Measurements from ENCODE around the gene MPL.
"Not testable (repeated sequence)": the region's sequence is repeated elsewhere in the genome, so short reads cannot be mapped to it uniquely, and the experiment has no call there.

MPL gene

GRCh38 chr1:43358121-43358745 is 20.6 kb downstream of the MPL start:
- DNase-seq = no peak

DNA sequence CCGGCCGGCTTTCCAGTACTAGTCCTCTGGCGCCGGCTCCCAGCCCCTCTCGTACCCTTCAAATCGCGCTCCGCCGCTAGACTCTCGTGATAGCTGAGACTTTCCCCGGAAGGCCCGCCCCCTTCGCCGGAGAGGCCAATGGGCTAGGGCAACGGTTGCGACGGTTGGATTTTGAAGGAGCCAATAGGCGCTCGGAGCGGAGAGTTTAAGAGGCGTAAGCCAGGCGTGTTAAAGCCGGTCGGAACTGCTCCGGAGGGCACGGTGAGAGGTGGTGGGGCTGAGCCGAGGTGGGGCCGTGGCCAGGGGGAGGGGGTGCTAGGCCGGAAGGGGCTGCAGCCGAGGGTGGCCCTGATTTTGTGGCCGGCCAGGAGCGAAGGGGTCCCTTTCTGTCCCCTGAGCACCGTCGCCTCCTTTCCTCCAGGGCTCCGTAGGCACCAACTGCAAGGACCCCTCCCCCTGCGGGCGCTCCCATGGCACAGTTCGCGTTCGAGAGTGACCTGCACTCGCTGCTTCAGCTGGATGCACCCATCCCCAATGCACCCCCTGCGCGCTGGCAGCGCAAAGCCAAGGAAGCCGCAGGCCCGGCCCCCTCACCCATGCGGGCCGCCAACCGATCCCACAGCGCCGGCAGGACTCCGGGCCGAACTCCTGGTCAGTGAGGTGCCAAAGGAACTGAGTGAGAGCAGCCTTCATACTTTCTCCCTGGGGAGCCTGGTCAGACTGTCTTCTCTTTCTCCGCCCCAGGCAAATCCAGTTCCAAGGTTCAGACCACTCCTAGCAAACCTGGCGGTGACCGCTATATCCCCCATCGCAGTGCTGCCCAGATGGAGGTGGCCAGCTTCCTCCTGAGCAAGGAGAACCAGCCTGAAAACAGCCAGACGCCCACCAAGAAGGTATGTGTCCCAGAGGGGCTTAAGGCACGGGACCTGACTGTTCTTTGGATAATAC is 21.4 kb downstream of the MPL start, which contains the start of gene CDC20:
Gene CDC20 (plus strand): TSS at position 236 of the 948 bp plus-strand sequence. CDS start 235 bp downstream, at position 471.
- peak; percentile 94 for DNase-seq

DNA sequence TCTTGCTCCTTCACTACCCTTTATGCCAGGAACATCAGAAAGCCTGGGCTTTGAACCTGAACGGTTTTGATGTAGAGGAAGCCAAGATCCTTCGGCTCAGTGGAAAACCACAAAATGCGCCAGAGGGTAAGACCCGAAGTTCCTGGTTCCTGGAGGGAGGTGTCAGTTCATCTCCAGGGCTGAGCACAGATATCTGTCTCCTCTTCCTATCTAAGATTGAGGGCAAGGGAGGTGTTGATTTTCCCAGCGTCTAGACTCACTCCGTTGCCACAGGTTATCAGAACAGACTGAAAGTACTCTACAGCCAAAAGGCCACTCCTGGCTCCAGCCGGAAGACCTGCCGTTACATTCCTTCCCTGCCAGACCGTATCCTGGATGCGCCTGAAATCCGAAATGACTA is 22.1 kb downstream of the MPL start:
- DNase-seq = no peak

DNA sequence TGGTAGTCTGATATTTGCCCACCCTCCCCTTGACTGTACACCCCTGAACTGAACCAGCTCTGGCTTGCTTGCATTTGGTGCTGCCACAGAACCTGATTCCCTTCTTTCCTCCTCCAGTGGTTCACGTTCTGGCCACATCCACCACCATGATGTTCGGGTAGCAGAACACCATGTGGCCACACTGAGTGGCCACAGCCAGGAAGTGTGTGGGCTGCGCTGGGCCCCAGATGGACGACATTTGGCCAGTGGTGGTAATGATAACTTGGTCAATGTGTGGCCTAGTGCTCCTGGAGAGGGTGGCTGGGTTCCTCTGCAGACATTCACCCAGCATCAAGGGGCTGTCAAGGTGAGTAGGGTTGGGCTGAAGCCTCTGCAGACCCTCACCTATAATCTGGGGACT is 23.0 kb downstream of the MPL start:
- no peak for DNase-seq

DNA sequence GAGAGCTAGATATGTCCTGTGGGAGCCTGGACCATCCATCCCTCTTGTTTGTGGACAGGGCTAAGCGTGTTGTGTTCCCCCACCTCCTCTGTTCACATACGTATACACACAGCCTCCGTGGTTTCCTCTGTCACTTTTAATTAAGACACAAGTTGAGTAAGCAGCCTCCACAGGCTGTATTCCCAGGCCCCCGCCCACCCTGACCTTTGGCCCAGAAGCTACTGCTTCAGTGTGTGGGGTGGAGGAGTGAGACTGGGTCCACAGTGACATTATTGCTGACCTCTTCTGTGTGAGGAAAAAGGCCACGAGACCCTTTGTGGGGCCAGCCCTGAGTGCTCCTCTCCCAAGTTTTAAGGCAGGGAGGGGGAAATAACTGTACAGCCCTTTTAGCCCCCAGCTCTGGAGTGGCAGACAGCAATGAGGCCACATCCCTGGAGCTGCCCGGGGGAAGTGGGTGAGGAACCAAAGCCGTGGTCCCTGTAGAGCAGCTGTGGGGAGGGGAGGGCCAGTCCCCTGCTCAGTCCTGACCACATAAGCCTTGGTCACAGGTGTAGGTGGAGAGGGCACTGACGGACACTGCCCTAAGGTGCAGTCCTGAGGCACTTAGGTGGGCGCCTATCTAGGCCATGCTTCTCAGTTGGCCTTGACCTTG is 25.8 kb downstream of the MPL start:
- no peak for DNase-seq

- DNase-seq = no peak
Measured at GRCh38 chr1:43363935-43364525, 26.4 kb downstream of the MPL start.

GRCh38 chr1:43365678-43366077 is 28.1 kb downstream of the MPL start:
- no peak for DNase-seq

DNA sequence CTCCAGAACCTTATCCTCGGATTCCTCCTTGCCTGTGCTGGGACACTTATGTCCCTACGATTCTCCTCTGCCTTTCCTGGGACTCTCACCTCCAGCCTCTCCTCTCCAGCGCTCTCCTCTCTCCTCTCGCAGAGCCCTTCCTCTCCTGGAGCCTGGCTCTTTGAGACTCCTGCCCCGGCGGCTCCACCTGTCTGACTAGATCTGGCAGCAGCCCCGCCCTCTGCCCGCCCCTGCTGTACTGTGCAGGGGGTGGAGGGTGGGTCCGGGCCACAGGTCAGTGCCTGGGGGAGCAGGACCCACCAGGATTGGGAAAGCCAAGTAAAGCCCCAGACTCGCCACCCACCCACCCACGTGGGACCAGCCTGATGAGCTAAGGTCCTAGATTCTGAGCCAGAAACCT is 28.6 kb downstream of the MPL start:
- DNase-seq = no peak

GRCh38 chr1:43366601-43367025 is 29.0 kb downstream of the MPL start:
- no peak for DNase-seq

GRCh38 chr1:43367026-43367903 is 29.6 kb downstream of the MPL start:
- peak; percentile 20 for DNase-seq

DNA sequence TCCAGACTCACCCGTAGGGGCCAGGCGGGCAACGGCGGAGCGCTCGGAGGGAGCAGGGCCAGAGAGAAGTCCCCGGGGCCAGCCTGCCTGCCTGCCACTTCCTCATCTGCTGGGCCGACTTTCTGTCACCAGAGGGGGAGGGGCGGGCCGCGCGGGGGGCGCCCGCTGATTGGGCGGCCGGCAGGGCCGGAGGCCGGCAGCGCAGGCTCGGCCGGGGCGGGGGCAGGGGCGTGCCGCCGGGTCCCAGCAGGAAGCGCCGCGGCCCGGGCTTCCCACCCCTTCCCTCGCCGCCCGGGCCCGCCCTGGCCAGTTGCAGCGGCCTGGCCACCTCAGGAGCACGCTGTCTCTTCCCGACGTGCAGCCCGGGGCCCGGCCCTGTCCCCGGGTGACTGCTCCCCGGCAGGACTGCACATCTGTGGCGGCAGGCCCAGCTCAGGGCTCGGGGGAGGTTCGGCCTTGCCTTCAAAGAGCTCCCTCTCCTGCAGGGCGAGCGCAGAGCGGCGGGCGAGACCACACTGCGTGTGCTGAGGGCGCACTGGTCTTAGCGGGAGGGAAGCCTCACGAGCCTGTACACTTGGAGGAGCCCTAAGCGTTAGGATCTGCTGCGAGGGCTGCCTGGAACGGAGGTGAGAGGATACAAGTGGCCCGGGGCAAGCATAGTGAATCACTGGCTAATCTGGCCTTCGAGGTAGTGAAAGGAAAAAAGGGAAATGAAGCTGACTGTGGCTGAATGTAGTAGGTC is 30.5 kb downstream of the MPL start, which contains the start of gene ELOVL1:
Gene ELOVL1 (minus strand): TSS at position 108 of the 742 bp plus-strand sequence. CDS start 2,402 bp downstream, outside the sequence.
- peak; percentile 88 for DNase-seq

- DNase-seq = no peak
Measured at GRCh38 chr1:43368646-43369020, 31.0 kb downstream of the MPL start.

- not testable (repeated sequence) for DNase-seq
Measured at GRCh38 chr1:43369779-43370178, 32.2 kb downstream of the MPL start.

- no peak for DNase-seq
Measured at GRCh38 chr1:43370564-43370963, 32.9 kb downstream of the MPL start.

DNA sequence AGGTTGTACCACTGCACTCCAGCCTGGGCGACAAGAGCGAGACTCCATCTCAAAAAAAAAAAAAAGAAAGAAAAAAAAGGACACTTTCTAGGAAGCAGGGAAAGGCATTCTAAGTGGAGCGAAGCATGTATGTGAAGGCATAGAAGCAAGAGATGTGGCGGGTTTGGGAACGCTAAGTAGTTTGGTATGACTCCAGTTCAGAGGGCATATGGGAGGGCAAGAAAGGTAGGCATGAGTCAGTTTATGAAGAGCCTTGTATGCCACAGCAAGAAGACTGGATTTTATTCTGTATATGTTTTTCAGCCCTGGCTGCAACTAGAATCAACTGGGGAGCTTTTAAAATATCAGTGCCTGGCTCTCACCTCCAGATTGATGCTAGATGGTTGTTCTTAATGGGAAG is 34.6 kb downstream of the MPL start:
- no peak for DNase-seq

DNA sequence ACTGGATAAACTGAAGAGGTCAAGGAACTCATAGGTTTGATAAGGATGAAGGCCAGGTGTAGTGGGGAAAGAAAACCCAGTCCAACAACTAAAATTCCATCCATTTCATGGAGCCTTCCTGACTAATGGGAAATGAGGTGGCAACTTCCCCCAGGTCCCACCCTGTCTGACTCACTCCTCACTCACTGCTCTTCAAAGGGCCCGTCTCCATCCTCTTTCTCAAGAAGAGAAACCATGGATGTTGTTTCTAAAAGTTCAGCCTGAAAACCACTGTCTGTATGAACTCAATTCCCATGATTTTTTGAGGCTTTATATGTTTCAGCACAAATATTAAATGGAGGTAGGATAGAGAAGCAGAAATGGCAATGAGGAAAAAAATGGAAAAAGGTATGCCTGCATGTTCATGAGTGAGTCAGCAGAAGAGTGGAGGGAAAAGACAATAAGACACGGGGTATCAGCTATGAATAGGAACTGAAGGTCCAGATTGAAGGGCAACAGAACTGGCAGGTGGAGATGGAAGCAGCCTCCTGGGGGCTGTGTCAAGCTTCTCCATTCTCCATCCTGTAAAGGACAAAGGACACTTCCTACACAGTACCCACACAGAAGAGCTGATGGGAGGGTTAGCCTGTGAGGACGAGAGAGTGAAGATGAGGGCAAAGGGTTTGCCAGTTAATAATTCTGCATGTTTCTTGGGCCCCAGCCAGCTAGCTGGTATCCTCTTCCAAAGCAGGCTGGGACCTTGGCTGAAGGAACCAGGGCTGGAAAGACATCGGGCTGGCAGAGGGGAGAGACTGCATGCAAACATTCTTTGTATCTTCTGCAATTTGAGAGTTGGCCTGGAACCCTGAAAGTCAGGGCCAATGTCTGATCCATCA is 35.7 kb downstream of the MPL start:
- DNase-seq = no peak

DNA sequence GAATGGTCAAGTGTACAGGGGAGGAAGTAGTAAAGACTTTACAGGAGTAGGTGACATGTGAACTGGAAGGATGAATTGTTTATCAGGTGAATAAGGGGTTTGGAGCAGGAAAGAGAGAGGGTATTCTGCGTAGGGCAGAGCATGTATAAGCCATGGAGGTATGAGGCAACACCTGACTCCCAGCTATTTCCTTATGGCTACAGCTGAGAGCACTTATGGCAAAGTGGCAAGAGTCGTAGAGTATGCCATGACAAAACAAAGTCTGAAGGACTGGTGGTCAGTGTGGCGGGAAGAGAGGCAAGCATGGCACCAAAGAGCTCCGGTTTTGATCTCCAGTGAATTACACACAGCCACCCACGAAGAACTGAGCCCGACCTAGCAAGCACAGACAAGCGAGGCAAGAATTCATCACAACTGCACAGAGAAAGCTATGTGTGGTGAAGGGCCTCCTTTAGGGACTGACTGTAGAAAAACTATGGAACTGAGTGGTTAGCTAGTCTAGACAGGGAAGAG is 39.2 kb downstream of the MPL start:
- no peak for DNase-seq

DNA sequence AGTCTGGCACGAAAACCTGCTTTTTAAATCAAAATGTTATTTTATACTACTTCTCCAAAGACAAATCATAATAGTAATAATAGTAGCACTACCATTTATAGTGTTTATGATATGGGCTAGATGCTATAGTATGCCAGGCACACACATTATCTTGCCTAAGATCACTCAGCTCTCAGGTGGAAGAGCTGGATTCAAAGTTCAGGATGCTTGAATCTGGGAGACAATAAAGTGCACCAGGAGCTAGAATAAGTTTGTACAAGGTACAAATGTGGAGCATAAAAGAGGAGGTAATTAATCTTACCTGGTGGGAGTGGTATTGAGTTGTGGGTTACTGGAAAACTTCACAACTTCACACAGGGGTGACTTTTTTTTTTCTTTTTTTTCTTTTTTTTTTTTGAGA is 40.2 kb downstream of the MPL start:
- DNase-seq = no peak

DNA sequence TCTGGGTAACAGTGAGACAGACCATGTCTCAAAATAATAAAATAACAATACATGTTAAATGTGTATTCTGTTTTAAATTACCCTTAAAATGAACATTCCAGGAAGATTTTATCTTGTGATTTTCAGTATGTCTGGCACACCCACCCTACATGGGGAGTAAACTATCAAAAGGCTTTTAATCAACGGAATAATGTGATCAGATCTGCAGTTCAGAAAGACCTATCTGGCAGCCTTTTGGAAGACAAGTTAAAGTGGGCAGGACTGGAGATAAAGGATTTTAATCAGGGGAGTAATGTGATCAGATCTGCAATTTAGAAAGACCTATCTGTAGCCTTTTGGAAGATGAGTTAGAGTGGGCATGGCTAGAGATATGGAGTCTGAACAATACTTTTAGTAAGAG is 41.9 kb downstream of the MPL start:
- DNase-seq = no peak

GRCh38 chr1:43381612-43382011 is 44.0 kb downstream of the MPL start:
- peak; percentile 26 for DNase-seq

Measured in CD4-positive, alpha-beta T cell treated with Interferon gamma for 1 hour (primary cell).